Measurements from ENCODE around the gene HNRNPH2. TPM values are rescaled to one million over a fixed set of nuclear protein-coding genes. Genes with fewer than 3 reads are reported as not detected.

Gene HNRNPH2
- total and polyA plus RNA-seq, 7 experiments from 2014 or later, result 32.1 to 103 (median 43.4) TPM

DNA sequence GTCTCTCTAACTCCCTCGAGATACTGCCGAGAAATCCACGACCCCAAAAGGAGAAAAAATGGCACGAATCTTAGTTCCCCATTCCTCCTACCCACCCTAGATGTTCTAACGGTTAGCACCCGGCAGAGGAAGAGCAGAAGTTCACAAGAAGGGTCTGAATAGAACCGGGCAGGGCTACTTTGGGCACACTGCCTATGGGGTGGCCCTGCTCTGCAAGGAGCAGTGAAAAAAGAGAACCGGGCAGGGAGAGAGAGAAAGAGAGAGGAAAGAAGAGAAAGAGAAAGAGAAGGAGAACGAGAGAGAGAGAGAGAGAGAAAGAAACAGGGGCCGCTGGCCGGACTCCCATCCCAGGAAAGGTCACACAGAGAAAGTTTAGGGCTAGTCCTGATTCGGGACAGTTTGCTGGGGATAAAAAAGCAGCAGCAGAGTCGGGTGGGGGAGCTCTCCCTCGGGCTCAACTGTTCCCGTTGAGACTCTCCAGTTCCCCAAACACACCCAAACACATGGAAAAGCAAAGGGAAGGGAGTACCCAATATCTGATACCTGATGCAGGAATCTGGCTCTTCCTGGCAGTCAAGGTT lies 765 bp upstream of the HNRNPH2 start:
- Histone ChIP-seq H3K4me3 (ENCODE audit: low read length) (peak overlapping the region; percentile 82), H3K36me3 (ENCODE audit: control insufficient read depth in 2 of 3, insufficient read depth in 3 of 3, low read length in 3 of 3) (peaks cover 0 to 4% (median 2%) of the 10 kb centered on the region in 3 experiments), H3K27ac (ENCODE audit: low read depth, low read length) (peak overlapping the region; percentile 97), H3K9me3 (ENCODE audit: control insufficient read depth in 2 of 3, low read length in 3 of 3) (no peaks in the 10 kb centered on the region), H3K27me3 (ENCODE audit: control insufficient read depth in 2 of 2, insufficient read depth in 2 of 2, low read length in 2 of 2) (no peaks in the 10 kb centered on the region), H3K4me1 (ENCODE audit: control insufficient read depth in 2 of 2, insufficient read depth in 2 of 2, low read length in 2 of 2) (peaks cover 11 to 19% of the 10 kb centered on the region in 2 donors)
- DNase-seq, result peak in 1 of 9 donors; percentile 12
- intact Hi-C loops (cut with micrococcal nuclease), result loop anchor here (1.0 to 5.0 kb wide), 5 partner anchors 59 to 1245 kb away; partner anchors contain the start of genes CSTF2 (in 1 of the 2), GPRASP1 (in 1 of the 2), TIMM8A (in 1 of the 2) and TRMT2B (in 1 of the 2)
- Mint-ChIP-seq H3K27me3 (peaks cover 0 to 2% (median 0%) of the 10 kb centered on the region in 5 donors), H3K36me3 (peaks cover 3 to 9% (median 3%) of the 10 kb centered on the region in 5 donors), H3K27ac (peak overlapping the region; percentile 97 to 100 (median 99)), H3K4me3 (peak overlapping the region; percentile 90 to 98 (median 95)), H3K4me1 (peaks cover 14 to 32% (median 23%) of the 10 kb centered on the region in 7 donors), H3K9me3 (peaks cover 0 to 7% (median 0%) of the 10 kb centered on the region in 11 donors)
- no peak for ATAC-seq
- ChIA-PET CTCF (interaction anchor here (1.0 kb wide), 1 partner anchor 9 kb away, joined by 3 read pairs; no protein-coding TSS in a partner anchor), POLR2A (interaction anchor here (0.8 to 1.2 kb wide), 4 partner anchors 11 to 16 kb away, joined by 3 to 6 read pairs (median 3); partner anchors contain the start of gene RPL36A)

DNA sequence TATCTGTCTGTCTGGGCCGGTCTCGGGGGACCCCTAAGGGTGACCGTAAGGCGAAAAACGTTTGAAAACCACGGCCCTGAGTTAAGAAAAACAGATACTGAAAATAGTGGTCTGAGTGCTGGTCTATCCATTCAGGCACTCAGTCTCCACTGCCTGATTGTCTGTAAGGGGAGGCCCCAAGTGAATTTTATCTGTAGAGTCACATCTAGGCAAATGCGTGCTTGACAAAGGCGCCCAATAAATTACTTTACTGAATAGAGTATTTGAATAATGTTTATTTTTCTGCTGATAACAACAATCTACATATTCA lies 465 bp downstream of the HNRNPH2 start:
- Histone ChIP-seq H3K27ac (ENCODE audit: low read depth, low read length) (peak overlapping the region; percentile 97), H3K9me3 (ENCODE audit: control insufficient read depth in 2 of 3, low read length in 3 of 3) (no peaks in the 10 kb centered on the region), H3K27me3 (ENCODE audit: control insufficient read depth in 2 of 2, insufficient read depth in 2 of 2, low read length in 2 of 2) (no peaks in the 10 kb centered on the region), H3K36me3 (ENCODE audit: control insufficient read depth in 2 of 3, insufficient read depth in 3 of 3, low read length in 3 of 3) (peaks cover 0 to 15% (median 4%) of the 10 kb centered on the region in 3 experiments), H3K4me1 (ENCODE audit: control insufficient read depth in 2 of 2, insufficient read depth in 2 of 2, low read length in 2 of 2) (peaks cover 11 to 19% of the 10 kb centered on the region in 2 donors), H3K4me3 (ENCODE audit: low read length) (peak overlapping the region; percentile 82)
- DNase-seq (no peak), ATAC-seq (no peak)
- peaks cover 4 to 10% (median 8%) of the 10 kb centered on the region in 5 donors for H3K36me3 Mint-ChIP-seq
- peaks cover 14 to 43% (median 31%) of the 10 kb centered on the region in 7 donors for H3K4me1 Mint-ChIP-seq
- H3K4me3 Mint-ChIP-seq, result peak overlapping the region; percentile 90 to 98 (median 95)
- peaks cover 0 to 7% (median 0%) of the 10 kb centered on the region in 11 donors for H3K9me3 Mint-ChIP-seq
- ChIA-PET POLR2A (no interaction called here), CTCF (no interaction called here)
- intact Hi-C loops (cut with micrococcal nuclease), result loop anchor here (1.0 to 5.0 kb wide), 16 partner anchors 10 to 1807 kb away; partner anchors contain the start of genes CSTF2 (in 2 of the 2), TRMT2B (in 2 of the 2), ZMAT1 (in 2 of the 2) and ARMCX2 (in 1 of the 2)
- H3K27me3 Mint-ChIP-seq, result peaks cover 0 to 2% (median 0%) of the 10 kb centered on the region in 5 donors
- peak overlapping the region; percentile 97 to 100 (median 99) for H3K27ac Mint-ChIP-seq

DNA sequence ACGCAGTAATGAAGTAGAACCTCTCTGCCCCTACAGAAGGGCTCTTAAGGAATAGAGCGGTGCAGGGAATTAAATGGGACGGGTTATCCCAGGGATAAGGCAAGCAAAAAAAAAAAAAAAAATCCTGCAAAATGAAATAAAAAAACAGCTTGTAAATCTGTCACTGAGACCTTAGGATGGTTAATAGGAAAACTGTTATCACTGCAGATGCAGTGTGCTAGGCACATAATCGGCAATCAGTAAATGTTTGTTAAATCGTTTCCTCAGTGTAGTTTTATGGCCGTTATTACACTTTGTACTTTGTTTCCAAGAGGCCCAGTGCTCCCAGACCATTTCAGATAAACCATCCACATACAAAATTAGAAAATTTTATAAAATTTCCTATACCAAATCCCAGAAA lies 1.0 kb downstream of the HNRNPH2 start:
- Histone ChIP-seq H3K27ac (ENCODE audit: low read depth, low read length) (peak overlapping the region; percentile 97), H3K27me3 (ENCODE audit: control insufficient read depth in 2 of 2, insufficient read depth in 2 of 2, low read length in 2 of 2) (no peaks in the 10 kb centered on the region), H3K4me1 (ENCODE audit: control insufficient read depth in 2 of 2, insufficient read depth in 2 of 2, low read length in 2 of 2) (peaks cover 11 to 19% of the 10 kb centered on the region in 2 donors), H3K4me3 (ENCODE audit: low read length) (peak overlapping the region; percentile 82), H3K9me3 (ENCODE audit: control insufficient read depth in 2 of 3, low read length in 3 of 3) (no peaks in the 10 kb centered on the region), H3K36me3 (ENCODE audit: control insufficient read depth in 2 of 3, insufficient read depth in 3 of 3, low read length in 3 of 3) (peaks cover 0 to 15% (median 4%) of the 10 kb centered on the region in 3 experiments)
- peaks cover 3 to 9% (median 6%) of the 10 kb centered on the region in 5 donors for H3K36me3 Mint-ChIP-seq
- H3K27me3 Mint-ChIP-seq, result peaks cover 0 to 2% (median 0%) of the 10 kb centered on the region in 5 donors
- peak overlapping the region; percentile 58 to 100 (median 99) for H3K27ac Mint-ChIP-seq
- intact Hi-C loops (cut with micrococcal nuclease), result loop anchor here (2.0 to 5.0 kb wide), 8 partner anchors 76 to 1360 kb away; partner anchors contain the start of genes ARMCX2 (in 1 of the 2), ARMCX4 (in 1 of the 2), CSTF2 (in 1 of the 2) and GPRASP1 (in 1 of the 2)
- peaks cover 0 to 7% (median 0%) of the 10 kb centered on the region in 11 donors for H3K9me3 Mint-ChIP-seq
- peak overlapping the region; percentile 90 to 98 (median 95) for H3K4me3 Mint-ChIP-seq
- H3K4me1 Mint-ChIP-seq, result peaks cover 14 to 43% (median 30%) of the 10 kb centered on the region in 7 donors
- no peak for ATAC-seq
- ChIA-PET CTCF (no interaction called here), POLR2A (interaction anchor here (0.6 to 0.7 kb wide), 2 partner anchors 523 to 587 kb away, joined by 3 to 6 read pairs; partner anchors contain the start of gene ZMAT1)
- DNase-seq, result no peak

DNA sequence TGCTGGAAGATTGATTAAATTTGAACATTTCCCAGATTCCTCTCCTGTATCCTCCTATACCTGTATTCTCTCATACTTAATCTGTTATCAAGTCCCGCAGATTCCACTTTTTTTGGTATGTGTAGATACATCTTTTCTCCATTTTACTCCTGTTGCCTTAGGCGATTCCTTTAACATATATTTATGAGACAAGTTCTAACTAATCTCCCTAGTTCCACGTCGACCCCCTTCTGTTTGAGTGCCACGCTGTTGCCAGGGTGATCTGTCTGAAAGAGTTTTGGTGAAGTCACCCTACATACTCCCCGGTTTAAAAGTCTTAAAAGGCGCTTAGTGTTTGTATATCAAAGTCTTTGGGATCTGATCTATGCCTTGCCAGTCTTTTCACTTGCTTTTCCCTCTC lies 2.4 kb downstream of the HNRNPH2 start:
- Histone ChIP-seq H3K9me3 (ENCODE audit: control insufficient read depth in 2 of 3, low read length in 3 of 3) (no peaks in the 10 kb centered on the region), H3K27ac (ENCODE audit: low read depth, low read length) (peak overlapping the region; percentile 97), H3K36me3 (ENCODE audit: control insufficient read depth in 2 of 3, insufficient read depth in 3 of 3, low read length in 3 of 3) (peaks cover 0 to 15% (median 4%) of the 10 kb centered on the region in 3 experiments), H3K4me1 (ENCODE audit: control insufficient read depth in 2 of 2, insufficient read depth in 2 of 2, low read length in 2 of 2) (peaks cover 11 to 19% of the 10 kb centered on the region in 2 donors), H3K27me3 (ENCODE audit: control insufficient read depth in 2 of 2, insufficient read depth in 2 of 2, low read length in 2 of 2) (no peaks in the 10 kb centered on the region), H3K4me3 (ENCODE audit: low read length) (no peak overlapping the region)
- CTCF ChIA-PET, result no interaction called here
- DNase-seq (peak in 2 of 9 donors; percentile 7 to 25), ATAC-seq (no peak)
- intact Hi-C loops (cut with micrococcal nuclease), result loop anchor here in 1 of 2 donors (10.0 kb wide), 1 partner anchor 674 kb away; no protein-coding TSS in a partner anchor
- POLR2A ChIA-PET, result no interaction called here
- Mint-ChIP-seq H3K27ac (peak overlapping the region; percentile 11 to 100 (median 72)), H3K4me3 (peak overlapping the region; percentile 57 to 98 (median 69)), H3K9me3 (peaks cover 0 to 7% (median 0%) of the 10 kb centered on the region in 11 donors), H3K27me3 (peaks cover 0 to 2% (median 0%) of the 10 kb centered on the region in 5 donors), H3K36me3 (peaks cover 3 to 8% (median 4%) of the 10 kb centered on the region in 5 donors), H3K4me1 (peaks cover 14 to 47% (median 35%) of the 10 kb centered on the region in 7 donors)

DNA sequence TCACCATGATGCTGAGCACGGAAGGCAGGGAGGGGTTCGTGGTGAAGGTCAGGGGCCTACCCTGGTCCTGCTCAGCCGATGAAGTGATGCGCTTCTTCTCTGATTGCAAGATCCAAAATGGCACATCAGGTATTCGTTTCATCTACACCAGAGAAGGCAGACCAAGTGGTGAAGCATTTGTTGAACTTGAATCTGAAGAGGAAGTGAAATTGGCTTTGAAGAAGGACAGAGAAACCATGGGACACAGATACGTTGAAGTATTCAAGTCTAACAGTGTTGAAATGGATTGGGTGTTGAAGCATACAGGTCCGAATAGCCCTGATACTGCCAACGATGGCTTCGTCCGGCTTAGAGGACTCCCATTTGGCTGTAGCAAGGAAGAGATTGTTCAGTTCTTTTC lies 4.0 kb downstream of the HNRNPH2 start:
- DNase-seq (no peak), ATAC-seq (no peak)
- no peaks in the 10 kb centered on the region for H3K27me3 ChIP-seq (ENCODE audit: control insufficient read depth in 2 of 2, insufficient read depth in 2 of 2, low read length in 2 of 2)
- intact Hi-C loops (cut with micrococcal nuclease), result loop anchor here in 1 of 2 donors (10.0 kb wide), 1 partner anchor 673 kb away; no protein-coding TSS in a partner anchor
- CTCF ChIA-PET, result no interaction called here
- no peak overlapping the region for H3K27ac ChIP-seq (ENCODE audit: low read depth, low read length)
- peaks cover 0 to 15% (median 4%) of the 10 kb centered on the region in 3 experiments for H3K36me3 ChIP-seq (ENCODE audit: control insufficient read depth in 2 of 3, insufficient read depth in 3 of 3, low read length in 3 of 3)
- POLR2A ChIA-PET, result no interaction called here
- peaks cover 0 to 7% (median 0%) of the 10 kb centered on the region in 11 donors for H3K9me3 Mint-ChIP-seq
- peak overlapping the region in 4 of 9 donors; percentile 6 to 76 (median 68) for H3K27ac Mint-ChIP-seq
- no peaks in the 10 kb centered on the region for H3K9me3 ChIP-seq (ENCODE audit: control insufficient read depth in 2 of 3, low read length in 3 of 3)
- no peak overlapping the region for H3K4me3 ChIP-seq (ENCODE audit: low read length)
- peaks cover 0 to 2% (median 0%) of the 10 kb centered on the region in 5 donors for H3K27me3 Mint-ChIP-seq
- no peak overlapping the region for H3K4me3 Mint-ChIP-seq
- H3K4me1 ChIP-seq (ENCODE audit: control insufficient read depth in 2 of 2, insufficient read depth in 2 of 2, low read length in 2 of 2), result peaks cover 10 to 16% of the 10 kb centered on the region in 2 donors
- peaks cover 16 to 49% (median 41%) of the 10 kb centered on the region in 7 donors for H3K4me1 Mint-ChIP-seq
- H3K36me3 Mint-ChIP-seq, result peaks cover 3 to 8% (median 4%) of the 10 kb centered on the region in 5 donors
